Activated CD4-positive, alpha-beta T cell treated with anti-CD3 and anti-CD28 coated beads, Interleukin-2, amount 50 U/mL, for 1 hour (primary cell): ENCODE measurements around the gene PLA2G7.
"Not testable (repeated sequence)": the region's sequence is repeated elsewhere in the genome, so short reads cannot be mapped to it uniquely, and the experiment has no call there.

Experiments
- DNase-seq: peaks from one replicate; pipeline ENCODE4 v3.0.0-alpha.2; 2020

PLA2G7 gene

DNA sequence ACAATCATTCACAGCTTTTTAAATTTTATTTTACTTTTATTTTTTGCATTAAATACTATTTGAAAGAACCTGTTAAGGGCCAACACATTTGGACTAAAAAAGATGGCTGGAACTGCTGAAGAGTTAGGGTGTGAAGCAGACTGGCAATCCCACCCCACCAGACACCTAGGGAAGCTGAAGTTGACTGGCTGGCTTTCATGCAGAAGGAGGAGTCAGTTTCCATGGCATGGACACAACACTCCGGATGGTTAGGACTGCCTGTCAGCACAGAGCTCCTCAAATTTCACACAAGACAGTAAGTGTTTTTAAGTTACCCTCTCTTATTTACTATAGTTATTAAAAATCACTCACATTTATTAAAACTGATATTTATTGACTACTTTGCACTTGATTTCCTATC, 11.5 kb upstream of the PLA2G7 start, which contains the start of gene ANKRD66:
ANKRD66 (plus strand) TSS at position 238 of the 400 bp plus-strand sequence. CDS start 5,016 bp downstream, outside the sequence.
- no peak for DNase-seq

DNA sequence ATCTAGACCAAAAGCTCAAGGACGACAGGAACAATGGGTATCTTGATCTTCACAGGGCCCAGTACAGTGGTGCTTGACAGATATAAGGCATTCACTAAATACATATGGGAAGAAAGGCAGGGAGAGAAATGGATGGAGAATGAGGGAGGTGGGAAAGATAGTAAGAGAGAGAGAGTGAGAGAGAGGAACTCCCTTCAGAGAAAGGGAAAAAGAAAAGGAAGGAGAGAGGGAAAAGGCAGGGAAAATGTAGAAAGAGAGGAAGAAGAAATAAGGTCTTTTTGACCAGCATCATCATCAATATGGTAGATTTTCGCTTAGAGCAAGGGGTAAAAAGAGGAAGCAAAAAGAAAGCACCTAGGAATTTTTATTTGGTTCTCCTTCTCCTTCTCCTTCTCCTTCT, 10.8 kb upstream of the PLA2G7 start:
- DNase-seq: no peak

DNA sequence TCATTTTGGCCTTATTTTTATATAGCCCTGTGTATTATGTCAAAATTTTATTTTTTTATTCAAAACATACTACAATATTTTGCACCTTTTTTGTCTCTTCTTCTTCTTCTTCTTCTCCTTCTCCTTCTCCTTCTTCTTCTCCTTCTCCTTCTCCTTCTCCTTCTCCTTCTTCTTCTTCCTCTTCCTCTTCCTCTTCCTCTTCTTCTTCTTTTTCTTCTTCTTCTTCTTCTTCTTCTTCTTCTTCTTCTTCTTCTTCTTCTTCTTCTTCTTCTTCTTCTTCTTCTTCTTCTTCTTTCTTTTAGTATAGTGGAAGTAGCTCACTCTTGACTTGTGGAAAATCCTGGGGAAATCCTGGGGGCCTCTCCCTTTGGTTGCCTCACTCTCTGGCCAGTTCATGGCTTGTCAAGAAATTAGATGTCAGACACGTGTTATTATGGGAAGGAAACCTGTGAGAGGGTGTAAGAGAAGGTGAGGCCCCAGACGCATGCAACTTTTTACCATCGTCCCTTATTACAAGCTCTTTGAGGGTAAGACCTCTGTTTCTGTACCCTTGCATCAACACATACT, 9.1 kb upstream of the PLA2G7 start:
- not testable (repeated sequence) for DNase-seq

DNA sequence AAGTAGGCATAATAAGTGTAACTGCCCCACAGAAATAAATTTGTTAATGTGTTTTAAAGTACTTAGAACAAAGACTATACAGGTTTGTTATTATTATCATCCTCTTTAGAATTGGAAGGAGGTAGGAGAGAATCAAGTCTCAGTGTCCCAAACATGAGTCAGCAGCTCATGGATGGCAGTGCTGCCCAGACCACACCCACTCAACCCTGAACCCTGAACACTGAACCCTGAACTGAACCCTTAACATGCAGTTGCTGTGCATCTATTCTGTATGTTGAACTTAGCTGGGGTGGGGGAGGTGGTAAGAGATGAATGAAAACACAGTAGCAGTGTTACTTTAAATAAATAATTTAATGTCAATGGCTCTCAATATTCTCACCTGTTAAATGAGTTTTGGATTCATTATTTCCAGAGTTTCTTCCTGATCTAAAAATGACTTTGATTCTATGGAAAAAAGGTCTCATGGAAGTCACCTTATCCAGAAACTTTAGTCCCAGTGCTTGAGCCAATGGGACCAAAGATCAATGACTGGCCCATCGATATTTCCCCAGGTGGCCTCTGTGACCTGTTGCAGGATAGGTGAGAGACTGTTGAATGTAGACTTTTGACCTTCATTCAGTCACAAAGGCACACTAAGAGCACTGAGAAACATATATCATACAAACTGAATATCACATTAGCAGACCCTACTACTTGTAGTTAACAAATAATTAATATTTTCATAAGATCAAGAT, 8.4 kb upstream of the PLA2G7 start:
- DNase-seq: no peak

DNA sequence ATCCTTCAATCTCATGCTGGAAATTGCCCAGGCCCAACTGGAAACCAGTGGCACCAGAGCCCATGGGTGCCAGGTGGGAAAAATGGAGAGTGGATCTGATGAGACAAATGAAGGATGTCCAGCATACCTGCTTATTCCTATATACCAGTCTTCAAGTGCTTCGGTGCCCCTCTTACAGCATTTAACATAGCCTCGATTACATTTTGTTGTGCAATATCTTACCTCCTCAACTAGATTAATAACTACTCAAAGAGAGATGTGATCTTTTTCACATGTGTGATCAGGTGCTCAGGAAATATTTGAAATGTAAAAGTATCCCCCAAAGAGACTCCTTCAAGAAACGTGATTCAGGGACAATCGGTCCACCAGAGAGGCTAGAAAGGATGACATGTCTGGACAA, 6.7 kb upstream of the PLA2G7 start:
- no peak for DNase-seq

DNA sequence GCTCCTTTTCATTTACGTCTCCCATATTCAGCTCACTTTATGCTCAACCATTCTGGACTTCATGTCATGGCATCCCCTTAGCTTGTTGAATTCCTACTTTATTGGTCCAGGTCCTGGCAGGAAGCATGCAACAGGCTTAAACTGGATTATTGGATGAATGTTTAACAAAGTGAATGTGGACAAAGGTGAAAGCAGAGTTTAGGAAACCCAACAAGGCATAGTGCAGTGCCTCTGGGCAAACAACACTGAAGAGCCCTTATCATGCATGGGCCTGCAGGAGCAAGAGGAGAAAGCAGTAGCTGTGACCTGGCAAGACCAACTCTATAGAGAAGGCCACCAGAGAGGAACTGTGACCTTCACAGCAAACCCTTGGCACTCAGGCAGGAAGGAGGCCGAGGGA, 6.3 kb upstream of the PLA2G7 start:
- DNase-seq: no peak

DNA sequence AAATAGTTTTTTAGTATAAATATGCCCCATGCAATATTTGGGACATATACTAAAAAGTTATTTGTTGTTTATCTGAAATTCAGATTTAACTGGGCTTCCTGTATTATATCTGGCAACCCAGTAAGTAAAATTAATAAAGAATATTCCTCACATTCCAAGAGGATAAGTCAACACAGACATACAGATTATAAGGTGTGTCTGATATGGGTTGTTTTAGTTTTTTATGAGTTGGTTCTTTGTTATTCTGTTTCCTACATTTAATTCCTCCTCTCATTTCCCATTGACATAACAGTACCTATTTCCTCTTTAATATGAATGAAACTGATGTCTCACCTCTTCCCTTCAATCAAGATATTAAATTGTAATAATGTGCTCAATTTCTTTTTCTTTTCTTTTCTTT, 1.7 kb upstream of the PLA2G7 start:
- DNase-seq: no peak

DNA sequence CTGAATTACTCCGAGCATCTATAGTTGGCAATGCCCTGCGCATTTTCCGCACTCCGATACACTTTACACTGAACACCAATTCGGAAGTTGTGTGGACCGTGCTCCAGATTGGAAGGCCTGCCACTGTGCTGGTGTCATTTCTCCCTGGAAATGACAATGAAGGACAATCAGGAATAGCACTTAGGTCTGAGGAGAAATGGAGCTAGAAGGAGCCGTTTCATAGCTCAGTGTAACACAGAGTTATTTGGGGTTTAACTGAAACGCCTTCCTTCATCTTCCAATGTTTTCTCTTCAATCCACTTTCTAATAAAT, 501 bp upstream of the PLA2G7 start:
- DNase-seq: no peak

DNA sequence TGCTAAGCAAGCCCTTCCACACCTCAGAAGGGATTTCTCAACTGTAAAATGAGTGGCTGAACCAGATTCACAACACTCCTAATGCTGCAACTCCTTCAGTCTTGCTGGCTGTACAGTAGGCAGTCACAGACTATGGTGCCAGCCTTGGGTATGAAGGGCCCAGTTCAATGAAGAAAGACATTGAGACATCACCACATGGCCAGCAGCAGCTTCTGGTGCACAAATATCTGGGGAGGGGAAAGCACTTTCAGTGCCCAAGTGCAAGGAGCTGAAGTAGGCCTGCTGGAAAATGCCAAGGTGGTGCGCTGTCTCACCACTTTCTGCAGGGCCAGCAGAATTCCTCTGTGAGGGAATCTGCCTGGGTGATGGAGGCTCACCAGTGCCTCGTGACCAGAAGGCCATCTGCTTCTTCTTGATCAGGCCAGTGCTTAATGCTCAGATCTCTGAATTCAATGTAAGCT, 1.8 kb downstream of the PLA2G7 start:
- no peak for DNase-seq

DNA sequence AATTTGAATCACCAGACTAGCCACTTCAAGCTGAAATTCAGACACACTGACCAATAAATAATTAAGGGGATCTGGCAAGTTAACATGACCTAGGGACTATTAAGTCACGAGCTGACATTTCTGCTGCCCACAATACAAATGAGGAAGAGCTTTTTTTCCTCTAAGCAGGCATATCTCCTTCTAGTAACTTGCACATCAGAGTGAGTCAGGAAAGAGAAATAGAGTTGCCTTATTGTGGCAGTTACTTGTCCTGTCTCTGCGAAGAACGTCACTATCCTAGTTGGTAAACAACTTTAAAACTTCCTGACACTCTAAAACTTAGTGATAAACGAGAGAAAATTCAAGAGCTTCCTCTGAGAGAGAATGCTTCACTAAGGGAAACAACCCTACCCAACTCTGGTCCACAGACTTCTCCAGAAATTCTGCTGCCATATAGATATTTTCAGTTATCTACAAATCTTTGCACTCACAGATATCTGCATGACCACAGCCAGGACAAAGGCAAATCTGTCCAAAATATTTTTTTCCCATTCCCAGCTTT, 4.2 kb downstream of the PLA2G7 start:
- DNase-seq: no peak

DNA sequence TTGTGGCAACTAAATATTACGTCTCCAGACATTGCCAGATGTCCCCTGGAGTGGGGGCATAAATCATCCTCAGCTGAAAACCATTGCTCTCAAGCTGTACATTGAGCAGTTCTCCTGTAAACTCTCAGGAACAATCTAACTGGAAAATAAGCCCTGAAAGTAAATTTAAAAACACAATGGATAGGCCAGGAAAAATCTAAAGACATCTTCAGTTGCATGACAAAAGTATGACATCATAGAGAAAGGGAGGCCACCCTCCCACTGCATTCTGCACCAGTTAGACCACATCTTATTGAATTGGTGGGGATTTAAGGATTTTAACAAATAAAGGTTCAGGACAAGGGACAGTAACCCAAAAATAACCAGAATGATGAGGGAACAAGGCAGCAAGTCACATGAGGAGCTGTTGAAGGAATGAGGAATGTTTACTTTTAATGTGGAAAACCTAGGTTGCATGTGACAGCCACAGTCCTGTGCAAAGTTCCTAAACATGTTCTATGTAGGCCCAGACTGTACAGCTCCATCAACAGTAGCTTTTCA, 5.3 kb downstream of the PLA2G7 start:
- DNase-seq: no peak

DNA sequence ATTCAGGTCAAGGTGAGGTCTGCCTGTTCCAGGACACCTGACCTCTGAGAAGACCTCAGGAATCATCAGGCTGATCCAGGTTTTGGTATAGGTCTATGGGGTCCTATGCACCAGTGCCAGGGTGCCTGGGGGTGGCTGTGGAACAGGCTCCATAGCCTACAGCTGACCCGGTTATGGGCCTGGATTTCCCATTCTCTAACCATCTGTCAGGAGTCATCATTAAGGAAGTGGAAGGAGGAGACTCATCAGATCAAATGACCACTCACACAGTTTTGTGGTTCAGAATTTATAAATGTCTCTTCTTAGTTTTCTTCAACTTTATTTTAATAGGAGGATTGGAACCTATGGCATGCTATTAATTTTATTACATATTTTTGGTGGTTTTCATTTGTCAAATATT, 14.8 kb downstream of the PLA2G7 start:
- DNase-seq: no peak

DNA sequence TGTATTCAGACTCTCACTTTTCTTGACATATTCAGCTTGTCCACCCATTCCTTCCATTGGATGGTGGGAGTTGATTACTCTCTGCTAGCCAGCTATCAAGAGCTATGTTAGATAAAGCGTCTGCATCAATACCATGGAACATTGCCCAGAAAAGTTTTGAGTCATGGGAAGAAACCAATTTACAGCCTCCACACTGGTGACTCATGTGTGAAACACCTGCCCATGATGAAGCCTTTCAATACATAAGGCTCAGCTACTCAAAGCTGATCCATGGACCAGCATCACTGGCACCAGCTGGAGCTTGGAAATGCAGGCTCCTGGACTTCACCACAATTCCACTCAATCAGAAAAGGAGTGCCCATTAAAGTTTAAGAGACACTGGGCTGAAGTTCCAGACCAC, 16.1 kb downstream of the PLA2G7 start:
- no peak for DNase-seq

DNA sequence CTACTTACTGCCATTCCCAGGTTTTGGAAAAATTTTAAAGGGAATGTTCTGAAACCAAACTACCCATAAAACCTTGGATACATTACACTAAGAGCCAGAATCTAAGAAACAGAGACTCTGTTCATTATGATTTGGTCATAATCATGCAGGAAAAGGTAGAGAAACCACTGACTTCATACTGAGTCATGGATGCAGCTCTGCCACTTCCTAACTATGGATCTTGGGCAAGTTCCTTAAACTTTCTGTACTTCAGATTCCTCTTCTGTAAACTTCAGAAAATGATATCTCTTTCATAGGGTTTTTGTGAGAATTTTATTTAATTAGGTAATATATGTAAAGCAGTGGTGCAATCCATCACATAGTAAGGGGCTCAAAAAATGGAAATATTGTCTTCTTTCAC, 20.0 kb downstream of the PLA2G7 start:
- DNase-seq: no peak

DNA sequence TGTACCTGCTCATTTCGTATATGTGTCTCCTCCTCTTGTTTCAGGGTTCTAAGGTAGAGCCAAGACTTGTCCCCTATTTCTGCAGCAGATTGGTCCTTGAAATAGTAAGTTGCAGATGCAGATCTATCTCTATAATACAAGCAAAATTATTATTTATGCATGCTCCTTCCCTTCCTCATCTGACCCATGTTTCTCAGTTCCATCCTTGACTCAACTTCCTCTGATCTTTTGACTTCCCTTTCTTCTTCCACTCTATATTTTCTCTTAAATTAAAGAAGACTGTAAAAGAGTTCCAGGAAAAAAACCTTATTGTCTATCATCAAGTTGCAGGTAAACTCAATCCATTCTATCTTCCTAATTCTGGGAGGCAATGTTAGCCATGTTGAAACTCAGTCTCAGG, 23.7 kb downstream of the PLA2G7 start:
- no peak for DNase-seq

DNA sequence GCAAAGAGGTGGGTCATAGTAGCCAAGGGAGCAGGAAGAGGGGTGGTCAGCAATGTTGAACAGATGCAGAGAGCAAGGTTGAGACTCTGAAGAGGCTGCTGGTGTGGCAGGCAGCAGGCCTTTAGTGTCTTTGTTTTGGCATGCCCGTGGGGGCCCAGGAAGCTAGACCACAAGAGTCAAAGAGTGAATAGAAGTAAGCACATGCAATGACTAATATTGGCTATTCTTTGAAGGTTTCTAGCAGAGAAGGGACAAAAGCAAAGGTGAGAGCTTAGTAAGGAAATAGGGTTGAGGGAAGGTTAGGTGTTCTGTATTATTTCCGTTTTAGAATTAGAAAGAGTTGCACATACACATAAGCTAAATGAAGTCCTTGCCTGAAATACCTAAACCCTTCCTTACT, 28.7 kb downstream of the PLA2G7 start:
- no peak for DNase-seq

DNA sequence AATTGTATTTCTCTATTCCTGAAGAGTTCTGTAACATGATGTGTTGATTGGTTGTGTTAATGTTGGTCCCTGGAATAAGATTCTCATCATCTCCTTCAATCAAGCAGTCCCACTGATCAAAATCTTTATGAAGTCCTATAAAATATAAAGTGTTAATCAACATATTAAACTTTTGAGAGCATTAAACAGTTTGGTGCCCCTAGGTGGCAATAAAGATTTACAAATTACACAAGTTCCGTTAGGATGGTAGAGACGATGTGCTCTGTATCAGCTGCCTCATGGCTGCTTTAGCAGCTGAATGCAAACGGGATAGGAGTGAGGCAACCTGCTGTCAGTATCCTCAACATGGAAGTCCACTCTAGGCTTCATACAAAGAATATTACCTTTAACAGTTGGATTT, 30.6 kb downstream of the PLA2G7 start:
- no peak for DNase-seq

DNA sequence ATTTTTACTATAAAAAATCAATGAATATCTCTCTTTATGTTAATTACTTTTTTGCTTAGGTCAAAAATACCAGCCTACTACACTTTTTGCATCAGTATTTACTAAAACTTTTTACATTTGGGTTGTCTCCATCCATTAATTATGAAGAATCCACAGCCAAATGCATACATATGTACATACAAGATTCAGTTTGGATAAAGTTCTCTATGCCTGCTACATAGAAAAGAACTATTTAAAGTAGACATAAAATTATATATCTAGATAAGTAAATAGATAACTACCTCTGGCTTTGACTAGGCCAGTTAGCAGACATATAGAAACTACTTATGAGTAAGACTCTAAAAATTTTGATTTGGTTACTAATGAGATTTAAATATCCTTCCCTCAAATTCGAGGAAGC, 35.2 kb downstream of the PLA2G7 start:
- DNase-seq: no peak

DNA sequence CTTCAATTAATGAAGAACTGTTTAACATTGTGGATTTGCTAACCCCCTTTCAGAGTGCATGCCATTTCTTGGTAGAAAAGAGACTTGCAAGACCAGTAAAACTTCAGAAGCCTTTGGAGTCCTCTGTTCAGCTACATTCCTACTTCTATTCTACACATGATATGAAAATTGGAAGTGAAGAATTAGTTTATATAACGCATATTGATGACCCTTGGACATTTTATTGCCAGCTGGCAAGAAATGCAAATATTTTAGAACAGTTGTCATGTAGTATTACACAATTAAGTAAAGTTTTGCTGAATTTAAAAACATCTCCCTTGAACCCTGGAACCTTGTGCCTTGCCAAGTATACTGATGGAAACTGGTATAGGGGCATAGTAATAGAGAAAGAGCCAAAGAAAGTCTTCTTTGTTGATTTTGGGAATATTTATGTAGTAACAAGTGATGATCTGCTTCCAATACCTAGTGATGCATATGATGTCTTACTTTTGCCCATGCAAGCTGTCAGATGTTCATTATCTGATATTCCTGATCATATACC, 44.2 kb downstream of the PLA2G7 start:
- no peak for DNase-seq

DNA sequence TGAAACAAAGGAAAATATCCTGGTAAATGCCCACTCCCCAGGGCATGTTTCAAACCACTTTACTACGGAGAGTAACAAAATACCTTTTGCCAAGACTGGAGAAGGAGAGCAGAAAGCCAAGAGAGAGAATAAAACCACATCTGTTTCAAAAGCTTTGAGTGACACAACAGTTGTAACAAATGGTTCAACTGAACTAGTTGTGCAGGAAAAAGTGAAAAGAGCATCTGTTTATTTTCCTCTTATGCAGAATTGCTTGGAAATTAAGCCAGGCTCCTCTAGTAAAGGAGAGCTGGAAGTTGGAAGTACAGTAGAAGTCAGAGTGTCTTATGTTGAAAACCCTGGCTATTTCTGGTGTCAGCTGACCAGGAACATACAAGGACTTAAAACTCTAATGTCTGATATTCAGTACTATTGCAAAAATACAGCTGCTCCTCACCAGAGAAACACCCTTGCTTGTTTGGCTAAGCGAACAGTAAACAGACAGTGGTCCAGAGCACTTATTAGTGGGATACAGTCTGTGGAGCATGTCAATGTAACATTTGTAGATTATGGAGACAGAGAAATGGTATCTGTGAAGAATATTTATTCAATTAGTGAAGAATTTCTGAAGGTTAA, 44.9 kb downstream of the PLA2G7 start:
- DNase-seq: no peak

DNA sequence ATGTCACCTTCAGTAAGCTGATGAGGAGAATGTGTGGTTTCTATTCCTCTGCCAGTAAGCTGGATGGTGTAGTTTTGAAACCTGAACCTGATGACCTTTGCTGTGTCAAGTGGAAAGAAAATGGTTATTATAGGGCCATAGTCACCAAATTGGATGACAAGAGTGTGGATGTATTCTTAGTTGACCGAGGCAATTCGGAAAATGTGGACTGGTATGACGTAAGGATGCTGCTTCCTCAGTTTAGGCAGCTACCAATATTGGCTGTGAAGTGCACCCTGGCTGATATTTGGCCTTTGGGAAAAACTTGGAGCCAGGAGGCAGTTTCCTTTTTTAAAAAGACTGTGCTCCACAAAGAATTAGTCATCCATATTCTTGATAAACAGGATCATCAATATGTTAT, 45.5 kb downstream of the PLA2G7 start:
- no peak for DNase-seq

DNA sequence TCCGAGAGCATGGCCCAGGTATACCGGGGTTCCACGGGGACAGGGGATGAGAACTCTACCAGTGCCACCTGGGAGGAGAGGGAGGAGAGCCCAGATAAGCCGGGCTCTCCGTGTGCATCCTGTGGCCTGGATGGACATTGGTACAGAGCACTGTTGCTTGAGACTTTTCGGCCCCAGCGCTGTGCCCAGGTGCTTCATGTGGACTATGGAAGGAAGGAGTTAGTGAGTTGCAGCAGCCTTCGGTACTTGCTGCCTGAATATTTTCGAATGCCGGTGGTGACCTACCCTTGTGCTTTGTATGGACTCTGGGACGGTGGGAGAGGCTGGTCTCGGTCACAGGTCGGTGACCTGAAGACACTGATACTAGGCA, 46.2 kb downstream of the PLA2G7 start:
- DNase-seq: no peak

DNA sequence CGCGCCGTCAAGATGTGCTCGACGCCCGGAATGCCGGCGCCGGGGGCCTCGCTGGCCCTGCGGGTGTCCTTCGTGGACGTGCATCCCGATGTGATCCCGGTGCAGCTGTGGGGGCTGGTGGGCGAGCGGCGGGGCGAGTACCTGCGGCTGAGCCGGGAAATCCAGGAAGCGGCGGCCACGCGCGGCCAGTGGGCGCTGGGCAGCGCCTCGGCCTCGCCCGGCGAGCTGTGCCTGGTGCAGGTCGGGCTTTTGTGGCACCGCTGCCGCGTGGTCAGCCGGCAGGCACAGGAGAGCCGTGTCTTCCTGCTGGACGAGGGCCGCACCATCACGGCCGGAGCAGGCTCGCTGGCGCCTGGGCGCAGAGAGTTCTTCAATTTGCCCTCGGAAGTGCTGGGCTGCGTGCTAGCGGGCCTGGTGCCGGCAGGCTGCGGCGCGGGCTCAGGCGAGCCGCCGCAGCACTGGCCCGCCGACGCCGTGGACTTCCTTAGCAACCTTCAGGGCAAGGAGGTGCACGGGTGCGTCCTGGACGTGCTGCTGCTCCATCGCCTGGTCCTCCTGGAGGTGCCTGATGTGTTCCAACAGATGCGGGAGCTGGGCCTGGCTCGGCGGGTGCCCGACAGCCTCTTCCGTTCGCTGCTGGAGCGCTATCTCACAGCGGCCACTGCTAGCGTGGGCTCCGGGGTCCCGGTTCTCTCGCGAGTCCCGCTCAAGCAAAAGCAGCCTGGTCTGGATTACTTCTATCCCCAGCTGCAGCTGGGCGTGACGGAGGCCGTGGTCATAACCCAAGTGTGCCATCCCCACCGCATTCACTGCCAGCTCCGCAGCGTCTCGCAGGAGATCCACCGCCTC, 46.8 kb downstream of the PLA2G7 start:
- no peak for DNase-seq
